Activated CD4-positive, alpha-beta memory T cell treated with anti-CD3 and anti-CD28 coated beads, Interleukin-2, amount 10 ng/mL, durations not matched to agents 7 days and 5 days (primary cell): ENCODE results near the gene RNF169. TPM values are rescaled to one million over a fixed set of nuclear protein-coding genes. Genes with fewer than 3 reads are reported as not detected.

Experiments
- CTCF ChIA-PET: fragments of 350-600 bp; sonication (Branson Sonifier 250); formaldehyde crosslinking; loops from one replicate; lab custom pipeline; 2021; ENCODE audit warnings: antibody characterized with exemption, inconsistent platforms; lab: Charles Lee
- POLR2A ChIA-PET: fragments of 350-600 bp; sonication (Branson Sonifier 250); formaldehyde crosslinking; loops from one replicate; lab custom pipeline; 2021; ENCODE audit warnings: antibody characterized with exemption; lab: Charles Lee
- DNase-seq: peaks from one replicate; pipeline ENCODE4 v3.0.0-alpha.2; 2020
- H3K27ac Mint-ChIP-seq: one replicate; pipeline ENCODE4 v1.8.0; 2021; ENCODE audit warnings: mild to moderate bottlenecking, mixed read lengths
- H3K27me3 Mint-ChIP-seq: one replicate; pipeline ENCODE4 v1.8.0; 2021; ENCODE audit warnings: mixed read lengths
- H3K36me3 Mint-ChIP-seq: one replicate; pipeline ENCODE4 v1.8.0; 2021; ENCODE audit warnings: low read depth, mixed read lengths
- H3K4me1 Mint-ChIP-seq: one replicate; pipeline ENCODE4 v1.8.0; 2021; ENCODE audit warnings: mixed read lengths
- H3K4me3 Mint-ChIP-seq: one replicate; pipeline ENCODE4 v1.8.0; 2021; ENCODE audit warnings: mild to moderate bottlenecking, mixed read lengths
- H3K9me3 Mint-ChIP-seq: one replicate; pipeline ENCODE4 v1.8.0; 2021; ENCODE audit warnings: mixed read lengths
- total RNA-seq, 2 experiments: library from RNA; stranded (reverse); gene quantifications; one replicate each; pipeline ENCODE4 v1.2.3, GENCODE V29; 2021

The RNF169 gene
- 10 to 100 TPM; 18.6 to 19.1 TPM for total RNA-seq

DNA sequence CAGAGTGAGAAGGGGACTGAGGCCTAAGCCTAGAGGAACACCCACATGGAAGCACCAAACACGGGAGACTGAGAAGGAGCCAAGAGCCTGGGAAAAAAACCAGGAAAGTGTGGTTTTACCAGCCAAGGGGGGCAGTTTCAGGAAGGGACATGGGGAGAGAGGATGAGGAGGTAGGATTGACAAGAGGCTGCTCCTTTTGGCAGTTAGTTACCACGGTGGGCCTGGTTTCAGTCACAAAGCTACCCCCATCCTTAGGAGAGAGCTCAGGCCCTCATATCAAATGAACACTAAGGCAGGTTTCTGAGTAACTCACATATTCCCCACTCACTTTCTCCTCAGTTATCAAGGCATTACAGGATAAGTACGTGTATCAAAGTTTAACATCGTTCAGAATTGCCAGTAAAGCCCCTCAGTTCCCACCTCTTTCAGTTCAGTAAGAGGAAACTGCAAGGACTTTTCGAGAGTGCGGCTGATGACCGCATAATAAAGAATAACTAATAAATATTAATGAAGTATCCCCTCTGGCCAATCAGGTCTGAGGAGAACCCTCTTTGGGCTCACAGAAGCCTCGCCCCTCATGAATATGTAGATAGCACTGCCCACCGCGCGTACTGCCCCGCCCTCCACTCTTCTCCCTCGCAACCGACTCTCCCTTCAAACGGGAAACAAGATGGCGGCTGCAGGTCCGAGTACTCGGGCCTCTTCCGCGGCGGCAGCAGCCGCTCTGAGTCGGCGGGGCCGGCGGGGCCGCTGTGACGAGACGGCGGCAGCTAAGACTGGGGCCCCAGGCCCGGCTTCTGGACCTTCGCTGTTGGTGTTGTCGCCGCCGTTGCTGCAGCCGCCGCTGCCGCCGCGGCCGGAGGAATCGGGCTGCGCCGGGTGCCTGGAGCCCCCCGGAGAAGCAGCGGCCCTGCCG, at the start of gene RNF169:
RNF169 (plus strand) TSS at position 639 of the 916 bp plus-strand sequence; CDS start at position 671, 32 bp downstream.
- Mint-ChIP-seq H3K9me3 (no peaks in the 10 kb centered on the region), H3K27ac (peak within 1 kb of the TSS; percentile 76), H3K4me1 (peaks cover 27% of the 10 kb centered on the region), H3K27me3 (no peaks in the 10 kb centered on the region), H3K36me3 (peaks cover 13% of the 10 kb centered on the region), H3K4me3 (peak within 1 kb of the TSS; percentile 85)
- ChIA-PET POLR2A (interaction anchor here (0.6 to 1.6 kb wide), 5 partner anchors 18 to 562 kb away, joined by 3 to 5 read pairs (median 3); partner anchors contain the start of gene LIPT2), CTCF (interaction anchor here (1.0 to 2.0 kb wide), 3 partner anchors 9 to 46 kb away, joined by 4 to 9 read pairs (median 6); no protein-coding TSS in a partner anchor)
- peak; percentile 93 for DNase-seq

DNA sequence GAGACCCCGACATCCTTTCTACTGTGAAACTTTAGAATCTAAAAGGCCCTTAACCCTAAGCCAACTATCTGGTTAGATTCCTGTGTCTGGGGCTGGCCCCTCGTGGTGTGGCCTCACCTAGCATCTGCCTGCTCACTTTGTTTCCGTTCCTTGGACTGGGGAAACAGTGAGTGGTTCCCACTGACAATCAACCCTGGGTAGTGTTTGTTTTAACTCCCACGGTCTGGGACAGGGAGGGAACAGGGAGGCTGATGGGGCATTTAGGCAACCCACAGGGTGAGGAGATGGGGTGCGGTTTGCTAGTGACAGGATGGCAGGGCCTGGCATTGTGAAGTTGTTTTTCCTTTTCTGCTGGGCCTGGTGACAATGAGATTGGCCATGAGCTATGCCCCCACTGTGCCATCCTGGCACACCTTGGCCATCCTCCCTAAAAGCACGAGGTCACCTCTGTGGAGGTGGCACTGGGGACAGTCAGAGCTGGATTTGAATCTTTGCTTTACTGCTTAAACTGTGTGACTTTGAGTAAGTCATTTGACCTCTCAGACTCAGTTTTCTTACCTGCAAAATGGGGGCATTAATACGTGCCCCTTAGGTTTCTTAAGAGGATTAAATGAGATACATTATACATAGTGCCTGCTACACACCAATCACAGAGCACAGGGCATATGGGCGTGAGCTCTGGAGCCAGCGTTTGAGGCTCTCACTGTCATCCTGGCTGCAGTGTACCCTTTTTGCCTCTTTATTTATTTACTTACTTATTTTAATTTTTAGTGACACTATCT, 48.8 kb upstream of the RNF169 start:
- Mint-ChIP-seq H3K27me3 (peaks cover 2% of the 10 kb centered on the region), H3K36me3 (no peaks in the 10 kb centered on the region), H3K9me3 (no peaks in the 10 kb centered on the region), H3K4me3 (no peak overlapping the region), H3K4me1 (no peaks in the 10 kb centered on the region), H3K27ac (no peak overlapping the region)
- ChIA-PET POLR2A (no interaction called here), CTCF (interaction anchor here (1.0 to 4.0 kb wide), 3 partner anchors 26 to 171 kb away, joined by 4 to 50 read pairs (median 4); no protein-coding TSS in a partner anchor)
- no peak for DNase-seq

DNA sequence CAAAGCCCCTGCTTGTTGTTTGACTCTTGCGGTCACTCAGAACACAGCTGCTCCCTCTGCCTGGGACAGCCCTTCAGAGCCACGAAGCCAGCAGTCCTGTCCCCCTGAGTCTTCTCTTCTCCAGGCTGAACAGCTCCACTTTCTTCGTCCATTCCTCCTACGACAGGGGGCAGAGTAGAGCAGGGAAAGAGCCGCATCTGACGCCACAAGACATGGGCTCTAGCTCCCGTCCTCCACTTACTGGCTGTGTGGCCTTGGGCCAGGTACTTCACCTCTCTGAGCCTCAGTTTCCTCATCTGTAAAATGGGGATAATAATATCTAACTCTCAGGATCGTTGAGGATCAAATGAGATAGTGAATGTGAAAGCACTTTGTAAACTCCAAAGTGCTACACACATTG, 47.3 kb upstream of the RNF169 start:
- Mint-ChIP-seq H3K4me1 (no peaks in the 10 kb centered on the region), H3K9me3 (no peaks in the 10 kb centered on the region), H3K4me3 (no peak overlapping the region), H3K27me3 (peaks cover 2% of the 10 kb centered on the region), H3K36me3 (no peaks in the 10 kb centered on the region), H3K27ac (no peak overlapping the region)
- CTCF ChIA-PET: interaction anchor here (0.6 to 4.0 kb wide), 14 partner anchors 15 to 704 kb away, joined by 3 to 50 read pairs (median 4); no protein-coding TSS in a partner anchor
- peak; percentile 19 for DNase-seq
- POLR2A ChIA-PET: no interaction called here

GRCh38 chr11:74702383-74703007, 46.2 kb upstream of the RNF169 start:
- H3K27me3 Mint-ChIP-seq: no peaks in the 10 kb centered on the region
- no peak overlapping the region for H3K27ac Mint-ChIP-seq
- CTCF ChIA-PET: interaction anchor here (0.6 to 4.0 kb wide), 34 partner anchors 8 to 546 kb away, joined by 3 to 50 read pairs (median 4); partner anchors contain the start of genes NEU3 and POLD3
- no peak overlapping the region for H3K4me3 Mint-ChIP-seq
- no peaks in the 10 kb centered on the region for H3K36me3 Mint-ChIP-seq
- no peaks in the 10 kb centered on the region for H3K9me3 Mint-ChIP-seq
- POLR2A ChIA-PET: no interaction called here
- no peaks in the 10 kb centered on the region for H3K4me1 Mint-ChIP-seq
- peak; percentile 62 for DNase-seq

DNA sequence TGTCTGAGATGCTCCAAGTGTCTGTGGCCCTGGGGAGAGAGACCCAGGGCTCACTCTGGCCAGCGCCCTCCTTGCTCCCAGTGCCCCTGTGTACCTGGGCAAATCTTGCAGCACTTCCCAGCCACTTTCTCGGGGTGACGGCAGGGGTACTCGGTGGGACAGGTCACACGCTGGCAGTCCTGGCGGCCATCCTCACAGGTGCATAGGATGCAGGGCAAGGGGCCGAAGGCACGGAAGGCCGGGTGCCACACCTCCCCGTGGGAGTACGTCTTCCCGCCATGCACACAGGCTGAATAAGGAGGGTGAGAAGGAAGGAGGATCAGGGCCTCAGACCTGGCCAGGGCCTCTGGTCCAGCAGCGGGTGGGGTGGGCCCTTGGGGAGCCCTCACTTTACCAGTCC, 45.4 kb upstream of the RNF169 start:
- ChIA-PET CTCF (interaction anchor here (0.8 to 4.0 kb wide), 22 partner anchors 10 to 285 kb away, joined by 3 to 50 read pairs (median 4); partner anchors contain the start of genes NEU3 and POLD3), POLR2A (no interaction called here)
- no peak overlapping the region for H3K4me3 Mint-ChIP-seq

DNA sequence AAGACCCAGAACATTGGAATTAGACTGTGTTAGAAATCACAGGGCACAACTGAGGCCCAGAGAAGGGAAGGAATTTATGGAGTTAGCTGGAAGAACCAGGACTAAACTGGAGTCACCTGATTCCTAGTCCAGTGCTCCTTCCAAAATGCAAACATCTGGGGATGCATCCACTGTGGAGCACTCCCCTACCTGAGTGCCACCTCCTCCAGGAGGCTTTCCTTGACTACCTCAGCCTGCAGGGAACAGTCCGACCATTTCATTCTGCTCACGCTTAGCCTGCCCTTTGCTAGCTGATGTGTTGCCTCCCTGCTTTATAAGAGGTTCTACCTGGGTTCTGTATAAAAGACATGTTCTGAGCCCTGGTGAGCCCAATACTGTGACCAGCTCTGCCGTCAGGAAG, 41.5 kb upstream of the RNF169 start:
- Mint-ChIP-seq H3K9me3 (no peaks in the 10 kb centered on the region), H3K27ac (no peak overlapping the region), H3K36me3 (no peaks in the 10 kb centered on the region), H3K4me3 (no peak overlapping the region), H3K4me1 (no peaks in the 10 kb centered on the region), H3K27me3 (no peaks in the 10 kb centered on the region)
- ChIA-PET POLR2A (no interaction called here), CTCF (no interaction called here)
- DNase-seq: no peak

More for the DNA sequence above, 45.4 kb upstream of the RNF169 start:
- H3K4me1 Mint-ChIP-seq: no peaks in the 10 kb centered on the region
- H3K9me3 Mint-ChIP-seq: no peaks in the 10 kb centered on the region
- DNase-seq: no peak
- no peaks in the 10 kb centered on the region for H3K36me3 Mint-ChIP-seq
- no peaks in the 10 kb centered on the region for H3K27me3 Mint-ChIP-seq
- H3K27ac Mint-ChIP-seq: no peak overlapping the region

DNA sequence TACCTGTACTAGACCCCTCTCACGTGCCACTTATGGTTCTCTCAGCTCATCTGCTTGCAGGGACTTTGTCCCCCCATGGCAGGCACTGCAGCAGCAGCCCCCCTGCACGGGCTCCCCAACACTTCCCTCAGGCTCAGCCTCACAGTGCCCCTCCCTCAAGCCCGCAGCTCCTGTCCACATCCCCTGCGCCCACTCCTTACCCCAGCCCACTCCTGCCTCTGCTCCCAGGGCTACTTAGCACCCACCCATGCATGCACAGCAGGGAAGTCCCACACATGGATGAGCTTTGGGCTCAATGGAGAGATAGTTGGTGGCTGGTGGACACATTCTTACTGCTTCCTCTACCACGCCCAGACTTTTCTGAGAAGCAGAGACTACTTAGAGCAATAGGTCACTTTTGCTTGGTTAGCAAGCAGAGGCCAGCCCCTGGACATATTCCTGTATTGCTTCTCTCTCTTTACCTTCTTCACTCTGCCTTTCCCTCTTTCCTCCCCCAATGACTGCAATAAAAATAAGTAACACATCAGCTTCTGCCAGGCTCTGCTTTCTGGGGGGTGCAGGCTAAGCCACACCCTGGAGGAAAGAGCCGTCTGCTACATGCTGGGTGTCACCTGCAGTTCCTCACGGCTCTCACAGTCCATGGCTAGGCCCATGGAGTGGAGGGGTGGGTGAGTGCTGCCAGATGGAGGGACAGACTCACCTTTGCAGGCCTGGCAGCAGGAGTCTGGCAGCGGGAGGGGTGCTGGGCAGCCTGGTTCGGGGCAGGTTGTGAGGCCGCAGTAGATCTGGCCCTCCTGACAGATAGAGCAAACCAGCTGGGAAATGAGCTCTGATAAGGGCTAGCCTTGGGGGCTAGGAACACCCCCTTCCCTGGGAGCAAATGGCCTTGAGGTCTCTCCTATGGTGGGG, 40.8 kb upstream of the RNF169 start:
- no peak overlapping the region for H3K4me3 Mint-ChIP-seq
- no peak for DNase-seq
- no peak overlapping the region for H3K27ac Mint-ChIP-seq
- no peaks in the 10 kb centered on the region for H3K27me3 Mint-ChIP-seq
- H3K4me1 Mint-ChIP-seq: no peaks in the 10 kb centered on the region
- no peaks in the 10 kb centered on the region for H3K36me3 Mint-ChIP-seq
- ChIA-PET POLR2A (no interaction called here), CTCF (no interaction called here)
- H3K9me3 Mint-ChIP-seq: no peaks in the 10 kb centered on the region

DNA sequence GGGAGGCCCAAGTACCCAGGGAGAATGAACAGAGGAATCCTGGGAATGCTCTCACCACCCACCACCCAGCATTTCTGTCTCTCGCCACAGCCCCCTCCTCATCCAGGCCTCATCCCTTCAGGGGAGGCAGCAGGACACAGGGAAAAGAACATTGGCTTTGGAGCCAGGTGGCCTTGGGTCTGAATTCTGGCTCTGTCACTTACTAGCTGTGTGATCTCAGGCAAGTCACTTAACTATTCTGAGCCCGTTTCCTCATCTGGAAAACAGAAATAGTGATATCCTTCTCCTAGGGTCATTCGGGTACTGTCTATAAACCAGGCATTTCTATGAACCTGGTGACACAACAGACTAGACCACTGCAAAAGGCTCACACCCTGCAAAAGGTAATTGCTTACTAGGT, 39.5 kb upstream of the RNF169 start:
- Mint-ChIP-seq H3K4me3 (no peak overlapping the region), H3K4me1 (no peaks in the 10 kb centered on the region), H3K36me3 (no peaks in the 10 kb centered on the region), H3K9me3 (no peaks in the 10 kb centered on the region), H3K27me3 (no peaks in the 10 kb centered on the region), H3K27ac (no peak overlapping the region)
- DNase-seq: no peak
- CTCF ChIA-PET: no interaction called here
- POLR2A ChIA-PET: no interaction called here

DNA sequence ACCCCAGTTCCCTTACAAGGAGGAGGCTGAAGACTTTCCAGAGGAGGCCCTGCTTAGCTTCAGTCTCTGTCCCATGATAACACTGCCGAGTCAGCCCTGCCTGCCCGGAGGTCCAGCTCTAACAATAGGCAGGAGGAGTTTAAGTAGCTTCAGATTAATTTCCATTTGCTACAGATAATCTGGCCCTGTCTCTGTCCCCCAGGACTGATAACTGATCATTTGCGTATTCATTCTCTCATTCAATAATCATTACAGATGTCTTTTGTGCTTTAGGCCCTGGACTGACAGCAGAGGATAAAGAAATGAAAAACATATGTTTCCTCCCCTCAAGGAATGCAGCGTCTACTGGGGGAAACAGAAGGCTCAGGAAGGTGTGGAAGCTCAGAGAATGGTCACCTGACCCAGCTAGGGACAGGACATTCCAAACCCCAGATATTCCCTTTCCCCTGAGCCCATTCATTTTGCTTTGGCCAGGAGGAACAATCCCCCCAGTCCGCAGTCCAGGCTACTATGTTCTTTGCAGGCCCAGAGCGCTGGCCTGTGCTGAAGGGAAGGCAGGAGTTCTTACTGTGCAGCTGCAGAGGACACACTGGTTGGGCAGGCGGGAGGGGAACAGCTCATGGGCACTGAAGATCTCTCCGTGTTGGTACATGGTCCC, 38.2 kb upstream of the RNF169 start:
- CTCF ChIA-PET: interaction anchor here (1.0 kb wide), 1 partner anchor 8 kb away, joined by 3 read pairs; no protein-coding TSS in a partner anchor
- POLR2A ChIA-PET: no interaction called here
- no peaks in the 10 kb centered on the region for H3K4me1 Mint-ChIP-seq
- no peaks in the 10 kb centered on the region for H3K9me3 Mint-ChIP-seq
- H3K4me3 Mint-ChIP-seq: no peak overlapping the region
- H3K27me3 Mint-ChIP-seq: no peaks in the 10 kb centered on the region
- H3K27ac Mint-ChIP-seq: no peak overlapping the region
- DNase-seq: no peak
- H3K36me3 Mint-ChIP-seq: no peaks in the 10 kb centered on the region

DNA sequence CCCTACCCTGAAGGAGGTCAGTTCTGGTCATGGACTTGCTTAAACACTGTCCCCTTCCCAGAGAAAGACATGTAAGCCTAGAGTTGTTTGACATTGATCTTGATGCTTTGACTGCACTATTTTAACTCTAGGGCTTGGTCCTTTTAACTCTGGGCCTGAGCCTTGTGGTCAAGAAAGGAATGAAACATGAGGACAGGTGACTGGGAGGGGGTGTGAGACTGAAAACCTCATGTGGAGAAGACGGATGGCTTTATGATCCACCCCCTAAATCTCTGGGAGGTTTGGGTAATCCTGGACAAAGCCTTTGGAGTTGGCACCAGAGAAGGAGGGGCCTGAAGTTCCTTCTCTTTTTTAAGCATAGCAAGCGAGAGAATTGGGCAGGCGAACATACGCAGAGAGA, 35.0 kb upstream of the RNF169 start:
- peaks cover 4% of the 10 kb centered on the region for H3K27me3 Mint-ChIP-seq
- H3K27ac Mint-ChIP-seq: no peak overlapping the region
- no peak overlapping the region for H3K4me3 Mint-ChIP-seq
- no peaks in the 10 kb centered on the region for H3K36me3 Mint-ChIP-seq
- ChIA-PET CTCF (no interaction called here), POLR2A (no interaction called here)
- no peaks in the 10 kb centered on the region for H3K4me1 Mint-ChIP-seq
- H3K9me3 Mint-ChIP-seq: no peaks in the 10 kb centered on the region
- no peak for DNase-seq

DNA sequence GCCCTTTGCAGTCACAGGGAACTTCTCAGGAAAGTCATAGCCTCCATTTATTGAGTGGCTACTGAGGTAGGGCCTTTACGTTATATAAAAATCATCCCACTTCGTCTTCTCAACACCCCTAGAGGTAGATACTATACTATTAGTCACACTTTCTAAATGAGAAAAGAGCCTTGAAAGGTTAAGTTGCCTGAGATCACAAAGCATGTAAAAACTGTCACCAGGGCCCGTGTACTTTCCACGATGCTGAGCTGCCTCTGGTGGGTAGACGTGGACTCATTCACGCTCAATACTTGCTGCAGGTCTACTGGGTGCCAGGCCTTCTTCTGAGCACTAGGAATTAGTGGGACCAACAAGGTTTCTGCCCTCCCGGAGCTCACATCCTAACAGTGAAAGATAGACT, 33.7 kb upstream of the RNF169 start:
- no peaks in the 10 kb centered on the region for H3K4me1 Mint-ChIP-seq
- no peak overlapping the region for H3K27ac Mint-ChIP-seq
- POLR2A ChIA-PET: no interaction called here
- CTCF ChIA-PET: interaction anchor here (1.0 kb wide), 1 partner anchor 25 kb away, joined by 3 read pairs; no protein-coding TSS in a partner anchor
- H3K4me3 Mint-ChIP-seq: no peak overlapping the region
- no peaks in the 10 kb centered on the region for H3K9me3 Mint-ChIP-seq
- DNase-seq: no peak
- no peaks in the 10 kb centered on the region for H3K36me3 Mint-ChIP-seq
- peaks cover 4% of the 10 kb centered on the region for H3K27me3 Mint-ChIP-seq
